HG03095 (cell line): ENCODE results near the gene TM4SF1.

Source experiments
- ATAC-seq: cut with Tn5 transposase; IDR thresholded peaks from one replicate; pipeline ENCODE4 v1.9.1; 2021; ENCODE audit warnings: moderate library complexity; ENCODE audit not compliant: unreplicated experiment

The TM4SF1 gene

GRCh38 chr3:149377408-149378364, at the start of gene TM4SF1:
TSS of gene TM4SF1 (minus strand) at chr3:149377649. CDS start at chr3:149377547, 102 bp downstream.
- ATAC-seq: no peak

GRCh38 chr3:149426325-149426724, 48.9 kb upstream of the TM4SF1 start:
- no peak for ATAC-seq

- ATAC-seq: no peak
Observed at GRCh38 chr3:149424918-149425317, 47.5 kb upstream of the TM4SF1 start.

GRCh38 chr3:149421764-149422163, 44.3 kb upstream of the TM4SF1 start:
- ATAC-seq: no peak

- ATAC-seq: no peak
Observed at GRCh38 chr3:149419816-149420215, 42.4 kb upstream of the TM4SF1 start.

- ATAC-seq: no peak
Observed at GRCh38 chr3:149417727-149418126, 40.3 kb upstream of the TM4SF1 start.

GRCh38 chr3:149417174-149417573, 39.7 kb upstream of the TM4SF1 start:
- peak; percentile 82 for ATAC-seq

GRCh38 chr3:149415484-149415883, 38.0 kb upstream of the TM4SF1 start:
- no peak for ATAC-seq

- no peak for ATAC-seq
Observed at GRCh38 chr3:149414557-149415231, 37.2 kb upstream of the TM4SF1 start.

- ATAC-seq: no peak
Observed at GRCh38 chr3:149411583-149411982, 34.1 kb upstream of the TM4SF1 start.

- ATAC-seq: no peak
Observed at GRCh38 chr3:149409351-149409750, 31.9 kb upstream of the TM4SF1 start.

- no peak for ATAC-seq
Observed at GRCh38 chr3:149407898-149408297, 30.4 kb upstream of the TM4SF1 start.

GRCh38 chr3:149406244-149406752, 28.8 kb upstream of the TM4SF1 start:
- ATAC-seq: no peak

GRCh38 chr3:149403443-149403842, 26.0 kb upstream of the TM4SF1 start:
- ATAC-seq: no peak

- ATAC-seq: no peak
Observed at GRCh38 chr3:149402481-149402880, 25.0 kb upstream of the TM4SF1 start.

- ATAC-seq: no peak
Observed at GRCh38 chr3:149401926-149402310, 24.5 kb upstream of the TM4SF1 start.

- no peak for ATAC-seq
Observed at GRCh38 chr3:149401212-149401925, 23.9 kb upstream of the TM4SF1 start.

GRCh38 chr3:149400645-149401044, 23.2 kb upstream of the TM4SF1 start:
- ATAC-seq: no peak

- ATAC-seq: no peak
Observed at GRCh38 chr3:149398296-149398695, 20.8 kb upstream of the TM4SF1 start.

GRCh38 chr3:149397528-149397927, 20.1 kb upstream of the TM4SF1 start:
- no peak for ATAC-seq

GRCh38 chr3:149396476-149396875, 19.0 kb upstream of the TM4SF1 start:
- no peak for ATAC-seq
